GM10266 (cell line): ENCODE data around the gene LRRC75B.

ENCODE experiments used
- DNase-seq: peaks from one replicate; pipeline ENCODE4 v3.0.0; 2012; ENCODE audit errors: extremely low spot score
- TF ChIP-seq, protein P1 (sequence below): IDR thresholded peaks from 2 replicates; pipeline ENCODE4 v1.5.1; 2012; ENCODE audit warnings: mild to moderate bottlenecking, low read depth; ENCODE audit not compliant: control insufficient read depth, insufficient read depth; ENCODE audit errors: missing control alignments

The LRRC75B gene

DNA sequence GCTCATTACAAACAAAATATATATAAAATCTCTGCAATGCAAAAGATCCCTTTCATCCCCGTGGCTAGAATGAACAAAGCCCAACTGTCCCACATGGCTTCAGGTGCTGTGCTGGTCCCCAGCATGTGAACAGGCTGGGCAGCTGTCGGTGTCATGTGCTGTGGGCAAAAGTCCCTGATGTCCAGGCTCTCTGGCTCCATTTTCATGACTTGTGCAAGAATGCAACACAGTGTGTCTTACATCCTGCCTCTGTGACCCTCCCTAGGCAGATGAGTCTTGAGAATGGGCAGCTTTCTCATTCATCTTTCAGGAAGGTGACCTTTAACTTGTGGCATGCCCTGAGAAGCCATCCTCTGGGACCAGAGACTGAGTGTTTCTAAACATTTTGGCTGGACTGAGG lies 52.4 kb downstream of the LRRC75B start:
- TF ChIP-seq, protein P1, sequence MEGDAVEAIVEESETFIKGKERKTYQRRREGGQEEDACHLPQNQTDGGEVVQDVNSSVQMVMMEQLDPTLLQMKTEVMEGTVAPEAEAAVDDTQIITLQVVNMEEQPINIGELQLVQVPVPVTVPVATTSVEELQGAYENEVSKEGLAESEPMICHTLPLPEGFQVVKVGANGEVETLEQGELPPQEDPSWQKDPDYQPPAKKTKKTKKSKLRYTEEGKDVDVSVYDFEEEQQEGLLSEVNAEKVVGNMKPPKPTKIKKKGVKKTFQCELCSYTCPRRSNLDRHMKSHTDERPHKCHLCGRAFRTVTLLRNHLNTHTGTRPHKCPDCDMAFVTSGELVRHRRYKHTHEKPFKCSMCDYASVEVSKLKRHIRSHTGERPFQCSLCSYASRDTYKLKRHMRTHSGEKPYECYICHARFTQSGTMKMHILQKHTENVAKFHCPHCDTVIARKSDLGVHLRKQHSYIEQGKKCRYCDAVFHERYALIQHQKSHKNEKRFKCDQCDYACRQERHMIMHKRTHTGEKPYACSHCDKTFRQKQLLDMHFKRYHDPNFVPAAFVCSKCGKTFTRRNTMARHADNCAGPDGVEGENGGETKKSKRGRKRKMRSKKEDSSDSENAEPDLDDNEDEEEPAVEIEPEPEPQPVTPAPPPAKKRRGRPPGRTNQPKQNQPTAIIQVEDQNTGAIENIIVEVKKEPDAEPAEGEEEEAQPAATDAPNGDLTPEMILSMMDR: no peak
- no peak for DNase-seq

DNA sequence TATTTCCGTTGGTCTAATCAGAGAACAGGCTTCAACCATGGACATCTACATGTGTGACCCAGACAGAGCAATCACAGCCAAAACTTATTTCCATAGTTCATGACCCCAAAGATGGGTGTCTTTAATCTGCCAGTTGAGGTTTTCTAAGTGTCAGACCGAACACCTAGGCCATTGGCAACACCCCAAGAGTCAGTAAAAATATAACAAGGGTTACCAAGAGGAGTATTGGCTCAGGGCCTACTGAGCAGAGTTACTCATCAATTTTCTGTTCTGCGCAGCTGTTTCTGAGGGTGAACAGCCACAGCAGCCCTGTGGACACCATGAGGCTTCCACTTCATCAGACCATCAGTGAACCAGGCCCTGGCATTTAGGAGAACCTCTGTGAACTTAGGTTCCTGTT lies 56.8 kb downstream of the LRRC75B start:
- TF ChIP-seq, protein P1: no peak
- no peak for DNase-seq
